Mesendoderm (in vitro differentiated cells): Measurements from ENCODE around the gene DRD3.

ENCODE experiments used
- DNase-seq: peaks from one replicate; pipeline ENCODE4 v3.0.0; 2013
- H2AK5ac ChIP-seq: 2 replicates; pipeline ENCODE4 v1.6.1; 2013; ENCODE audit warnings: low read length, inconsistent platforms
- H2BK120ac ChIP-seq: 2 replicates; pipeline ENCODE4 v1.6.1; 2013; ENCODE audit warnings: low read depth, mild to moderate bottlenecking, low read length, moderate library complexity, mixed read lengths
- H2BK15ac ChIP-seq: replicated peaks from 2 replicates; pipeline ENCODE4 v1.6.1; 2013; ENCODE audit warnings: low read depth, mild to moderate bottlenecking, moderate library complexity
- H2BK5ac ChIP-seq: 2 replicates; pipeline ENCODE4 v1.6.1; 2013; ENCODE audit warnings: low read length, inconsistent platforms
- H3K18ac ChIP-seq: 2 replicates; pipeline ENCODE4 v1.6.1; 2013; ENCODE audit warnings: mild to moderate bottlenecking, low read length, mixed read lengths
- H3K23ac ChIP-seq: one replicate; pipeline ENCODE4 v1.6.1; 2013; ENCODE audit warnings: low read length
- H3K27ac ChIP-seq: 2 replicates; pipeline ENCODE4 v1.5.1; 2013; ENCODE audit warnings: low read depth, mild to moderate bottlenecking, inconsistent platforms, low read length, moderate library complexity
- H3K27me3 ChIP-seq: 2 replicates; pipeline ENCODE4 v1.6.1; 2013; ENCODE audit warnings: low read length, control low read depth, mild to moderate bottlenecking, inconsistent platforms; ENCODE audit not compliant: insufficient read depth, poor library complexity
- H3K36me3 ChIP-seq: 2 replicates; pipeline ENCODE4 v1.6.1; 2013; ENCODE audit warnings: low read length, inconsistent platforms; ENCODE audit not compliant: control insufficient read depth, insufficient read depth
- H3K4ac ChIP-seq: one replicate; pipeline ENCODE4 v1.6.1; 2013; ENCODE audit warnings: low read depth, mild to moderate bottlenecking, low read length, moderate library complexity
- H3K4me1 ChIP-seq: 2 replicates; pipeline ENCODE4 v1.6.1; 2013; ENCODE audit warnings: low read depth, low read length, inconsistent platforms; ENCODE audit not compliant: control insufficient read depth
- H3K4me2 ChIP-seq: 2 replicates; pipeline ENCODE4 v1.6.1; 2013; ENCODE audit warnings: low read length
- H3K4me3 ChIP-seq: 2 replicates; pipeline ENCODE4 v1.5.1; 2013; ENCODE audit warnings: mild to moderate bottlenecking, low read length
- H3K56ac ChIP-seq: one replicate; pipeline ENCODE4 v1.6.1; 2013; ENCODE audit warnings: low read length
- H3K79me1 ChIP-seq: 2 replicates; pipeline ENCODE4 v1.6.1; 2013; ENCODE audit warnings: low read length, inconsistent platforms
- H3K79me2 ChIP-seq: 2 replicates; pipeline ENCODE4 v1.6.1; 2013; ENCODE audit warnings: mild to moderate bottlenecking, low read length; ENCODE audit not compliant: control insufficient read depth, insufficient read depth
- H3K9ac ChIP-seq: 2 replicates; pipeline ENCODE4 v1.6.1; 2013; ENCODE audit warnings: low read length, inconsistent platforms
- H4K5ac ChIP-seq: one replicate; pipeline ENCODE4 v1.6.1; 2013; ENCODE audit warnings: low read length
- H4K8ac ChIP-seq: one replicate; pipeline ENCODE4 v1.6.1; 2013; ENCODE audit warnings: low read depth, mild to moderate bottlenecking, control low read depth, low read length, moderate library complexity
- WGBS: extraction: QIAGEN DNeasy Blood & Tissue Kit; methylation state at CpG from one replicate; pipeline ENCODE4 v1.1.7; 2013; ENCODE audit warnings: low lambda C conversion rate, missing lambda C conversion rate; ENCODE audit not compliant: insufficient coverage; ENCODE audit errors: extremely low coverage; 5-methylcytosine and 5-hydroxymethylcytosine counted together

DRD3 gene

DNA sequence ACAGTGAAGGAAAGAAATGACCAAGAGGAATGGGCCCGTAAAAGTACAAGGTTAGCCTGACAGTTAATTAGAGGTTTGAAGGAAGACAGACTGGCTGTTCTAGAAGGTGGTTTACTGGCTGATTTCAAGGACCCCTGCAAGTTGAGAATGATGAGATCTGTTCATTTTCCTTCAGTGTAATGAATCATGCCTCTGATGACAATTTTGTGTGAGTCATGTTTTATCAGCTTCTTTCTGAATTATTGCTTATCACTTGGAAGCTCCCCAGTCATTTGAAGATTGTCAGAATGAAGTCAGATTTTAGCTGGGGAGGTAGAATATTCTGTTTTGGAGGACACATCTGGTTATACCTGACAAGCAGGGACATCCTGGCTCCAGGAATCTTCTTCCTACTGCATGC is 50.6 kb downstream of the DRD3 start:
- H3K27ac ChIP-seq: no peak overlapping the region
- no CpG with 5 or more reads among the region's 1 CpG for WGBS
- no peak for DNase-seq

DNA sequence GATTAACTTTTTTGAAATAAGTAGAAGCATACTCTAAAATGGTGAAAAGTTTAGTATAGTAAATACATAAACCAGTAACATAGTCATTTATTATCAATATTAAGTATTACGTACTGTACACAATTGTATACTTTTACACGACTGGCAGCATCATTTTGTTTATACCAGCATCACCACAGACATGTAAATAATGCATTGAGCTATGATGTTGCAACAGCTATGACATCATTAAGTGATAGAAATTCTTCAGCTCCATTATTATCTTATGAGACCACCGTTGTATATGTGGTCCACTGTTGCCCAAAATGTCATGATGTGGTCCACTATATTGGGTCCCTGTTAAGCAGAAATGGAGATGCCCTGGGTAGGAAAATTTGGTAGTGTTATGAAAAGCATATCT is 51.3 kb downstream of the DRD3 start:
- Histone ChIP-seq H3K56ac (no peak overlapping the region), H4K5ac (no peak overlapping the region), H3K4me1 (no peaks in the 10 kb centered on the region), H2BK15ac (no peak overlapping the region), H3K27ac (no peak overlapping the region), H3K4me3 (no peak overlapping the region), H3K4ac (no peak overlapping the region), H3K23ac (no peak overlapping the region), H3K79me1 (no peaks in the 10 kb centered on the region), H3K4me2 (no peak overlapping the region), H3K36me3 (no peaks in the 10 kb centered on the region), H2BK5ac (no peak overlapping the region), H2AK5ac (no peak overlapping the region), H3K79me2 (no peaks in the 10 kb centered on the region), H3K27me3 (no peaks in the 10 kb centered on the region), H3K9ac (no peak overlapping the region), H4K8ac (no peak overlapping the region), H3K18ac (no peak overlapping the region), H2BK120ac (no peak overlapping the region)
- no peak for DNase-seq
- WGBS: no CpG with 5 or more reads among the region's 3 CpGs

More for the DNA sequence above, 50.6 kb downstream of the DRD3 start:
- H3K4me2 ChIP-seq: no peak overlapping the region
- H2BK15ac ChIP-seq: no peak overlapping the region
- no peak overlapping the region for H3K56ac ChIP-seq
- H3K9ac ChIP-seq: no peak overlapping the region
- no peak overlapping the region for H2BK5ac ChIP-seq
- H2BK120ac ChIP-seq: no peak overlapping the region
- H3K27me3 ChIP-seq: no peaks in the 10 kb centered on the region
- no peak overlapping the region for H3K18ac ChIP-seq
- no peaks in the 10 kb centered on the region for H3K36me3 ChIP-seq
- H3K79me1 ChIP-seq: no peaks in the 10 kb centered on the region
- no peak overlapping the region for H3K4ac ChIP-seq
- no peak overlapping the region for H4K8ac ChIP-seq
- no peak overlapping the region for H3K4me3 ChIP-seq
- H2AK5ac ChIP-seq: no peak overlapping the region
- H4K5ac ChIP-seq: no peak overlapping the region
- no peaks in the 10 kb centered on the region for H3K79me2 ChIP-seq
- no peak overlapping the region for H3K23ac ChIP-seq
- H3K4me1 ChIP-seq: no peaks in the 10 kb centered on the region

DNA sequence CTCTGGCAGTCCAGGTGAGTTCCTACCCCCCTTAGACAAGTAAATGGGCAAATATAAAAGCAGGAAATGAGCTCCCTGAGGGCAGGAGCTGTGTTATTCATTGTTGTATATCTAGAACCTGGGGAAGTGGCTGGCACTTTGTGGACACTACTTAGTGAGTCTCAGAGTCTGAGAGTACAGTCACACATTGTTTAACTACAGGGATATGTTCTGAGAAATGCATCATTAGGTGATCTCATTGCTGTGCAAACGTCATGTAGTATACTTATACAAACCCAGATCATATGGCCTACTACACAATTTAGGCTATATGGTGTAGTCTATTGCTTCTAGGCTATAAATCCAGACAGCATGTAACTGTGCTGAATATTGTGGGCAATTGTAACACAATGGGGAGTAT is 52.4 kb downstream of the DRD3 start:
- Histone ChIP-seq H3K4me3 (no peak overlapping the region), H4K5ac (no peak overlapping the region), H3K56ac (no peak overlapping the region), H3K9ac (no peak overlapping the region), H3K4ac (no peak overlapping the region), H4K8ac (no peak overlapping the region), H3K36me3 (no peaks in the 10 kb centered on the region), H3K23ac (no peak overlapping the region), H3K18ac (no peak overlapping the region), H3K27me3 (no peaks in the 10 kb centered on the region), H3K79me1 (no peaks in the 10 kb centered on the region), H3K79me2 (no peaks in the 10 kb centered on the region), H3K4me1 (no peaks in the 10 kb centered on the region), H3K27ac (no peak overlapping the region), H2BK120ac (no peak overlapping the region), H3K4me2 (no peak overlapping the region), H2BK5ac (no peak overlapping the region), H2AK5ac (no peak overlapping the region), H2BK15ac (no peak overlapping the region)
- DNase-seq: no peak
- no CpG with 5 or more reads among the region's 1 CpG for WGBS

DNA sequence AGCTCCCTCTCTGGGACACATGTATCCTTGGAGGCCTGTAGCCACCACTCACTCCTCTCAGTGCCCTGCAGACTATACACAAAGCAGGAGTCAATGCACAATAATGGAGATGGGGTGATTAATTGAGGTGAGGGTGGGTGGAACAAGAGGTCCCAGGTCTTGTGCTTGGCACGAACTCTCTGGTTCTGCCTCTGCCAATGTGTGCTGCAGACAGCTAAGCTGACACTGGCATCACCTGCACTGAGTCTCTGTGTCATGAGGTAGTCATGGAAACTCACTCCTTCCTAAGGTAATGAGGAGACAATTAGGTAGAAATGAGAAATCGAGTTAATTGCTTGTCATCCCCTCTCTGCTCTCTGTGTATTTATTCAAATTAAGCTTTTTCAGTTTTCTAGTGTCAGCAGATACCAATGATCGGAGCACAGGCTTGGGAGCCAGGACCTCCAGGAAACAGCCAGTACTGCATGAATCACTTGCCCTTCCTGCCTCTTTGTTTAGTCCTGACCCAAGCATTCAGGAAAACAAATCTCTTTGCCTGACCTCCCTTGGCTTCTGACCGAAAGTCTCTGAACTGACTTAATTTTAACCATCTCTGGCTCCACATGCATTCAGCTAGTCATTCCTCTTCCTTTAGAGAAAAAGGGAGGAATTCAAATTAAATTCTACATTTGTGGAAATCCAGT is 56.7 kb downstream of the DRD3 start:
- Histone ChIP-seq H2BK120ac (no peak overlapping the region), H2BK5ac (no peak overlapping the region), H3K18ac (no peak overlapping the region), H3K4me1 (no peaks in the 10 kb centered on the region), H3K9ac (no peak overlapping the region), H2BK15ac (no peak overlapping the region), H3K27ac (no peak overlapping the region), H3K36me3 (no peaks in the 10 kb centered on the region), H3K79me2 (no peaks in the 10 kb centered on the region), H3K56ac (no peak overlapping the region), H3K4me2 (no peak overlapping the region), H4K8ac (no peak overlapping the region), H3K4me3 (no peak overlapping the region), H3K23ac (no peak overlapping the region), H3K79me1 (no peaks in the 10 kb centered on the region), H3K4ac (no peak overlapping the region), H2AK5ac (no peak overlapping the region), H3K27me3 (no peaks in the 10 kb centered on the region), H4K5ac (no peak overlapping the region)
- no peak for DNase-seq
- no CpG with 5 or more reads among the region's 4 CpGs for WGBS

DNA sequence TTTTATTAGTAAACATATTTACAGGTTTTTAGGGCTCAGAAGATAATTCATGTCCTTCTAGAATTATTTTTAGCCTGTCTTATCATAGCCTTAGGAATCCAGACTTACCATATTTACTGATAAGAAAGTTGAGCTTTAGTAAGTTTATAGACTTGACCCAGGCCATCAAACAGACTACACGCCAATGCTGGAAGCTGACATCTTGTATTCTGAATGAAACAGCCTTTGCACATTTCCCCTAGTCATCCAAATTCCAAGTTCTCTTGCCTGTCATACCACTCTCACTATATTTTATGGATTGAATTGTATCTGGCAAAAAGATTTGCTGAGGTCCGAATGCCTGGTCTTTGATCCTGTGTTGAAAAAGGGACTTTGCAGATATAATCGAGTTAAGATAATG is 58.6 kb downstream of the DRD3 start:
- no peak overlapping the region for H2AK5ac ChIP-seq
- H3K79me2 ChIP-seq: no peaks in the 10 kb centered on the region
- no peak for DNase-seq

DNA sequence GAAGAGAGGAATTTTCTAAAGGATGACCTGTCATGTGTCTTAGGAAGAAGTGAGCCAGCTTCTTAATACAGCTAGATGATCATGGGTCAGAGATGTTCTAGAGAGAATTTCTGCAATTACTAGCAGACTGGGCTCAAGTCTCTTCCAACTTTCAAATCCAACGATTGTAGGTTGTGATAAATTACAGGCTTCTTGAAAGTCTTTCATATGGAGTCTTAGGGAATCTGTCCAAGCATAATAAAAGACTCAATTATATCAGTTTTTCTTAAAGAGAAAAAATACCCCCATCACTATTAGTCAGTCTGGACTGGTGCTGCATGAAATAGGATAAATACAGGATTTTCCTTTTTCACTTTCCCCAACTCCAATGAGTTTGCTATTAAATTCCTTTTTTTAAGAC is 59.1 kb downstream of the DRD3 start:
- H3K4me2 ChIP-seq: no peak overlapping the region
- no peak overlapping the region for H3K56ac ChIP-seq
- no peak overlapping the region for H3K9ac ChIP-seq
- H3K27me3 ChIP-seq: no peaks in the 10 kb centered on the region
- no peak for DNase-seq
- H3K18ac ChIP-seq: no peak overlapping the region
- H2BK120ac ChIP-seq: no peak overlapping the region
- no peak overlapping the region for H3K23ac ChIP-seq
- H4K5ac ChIP-seq: no peak overlapping the region
- H3K79me1 ChIP-seq: no peaks in the 10 kb centered on the region
- no peak overlapping the region for H2BK5ac ChIP-seq
- H2AK5ac ChIP-seq: no peak overlapping the region
- no peak overlapping the region for H4K8ac ChIP-seq
- H3K4me1 ChIP-seq: no peaks in the 10 kb centered on the region
- H3K4ac ChIP-seq: no peak overlapping the region
- no peak overlapping the region for H2BK15ac ChIP-seq
- no peak overlapping the region for H3K4me3 ChIP-seq
- no peak overlapping the region for H3K27ac ChIP-seq
- no CpG with 5 or more reads among the region's 1 CpG for WGBS
- no peaks in the 10 kb centered on the region for H3K79me2 ChIP-seq
- no peaks in the 10 kb centered on the region for H3K36me3 ChIP-seq

More for the DNA sequence above, 58.6 kb downstream of the DRD3 start:
- H2BK15ac ChIP-seq: no peak overlapping the region
- no peak overlapping the region for H2BK120ac ChIP-seq
- no peak overlapping the region for H3K4ac ChIP-seq
- no peak overlapping the region for H4K5ac ChIP-seq
- H3K79me1 ChIP-seq: no peaks in the 10 kb centered on the region
- no peak overlapping the region for H2BK5ac ChIP-seq
- H3K27ac ChIP-seq: no peak overlapping the region
- H3K4me3 ChIP-seq: no peak overlapping the region
- no peak overlapping the region for H3K56ac ChIP-seq
- no peak overlapping the region for H4K8ac ChIP-seq
- no peaks in the 10 kb centered on the region for H3K27me3 ChIP-seq
- H3K18ac ChIP-seq: no peak overlapping the region
- WGBS: no CpG with 5 or more reads among the region's 3 CpGs
- no peak overlapping the region for H3K9ac ChIP-seq
- no peaks in the 10 kb centered on the region for H3K4me1 ChIP-seq
- H3K36me3 ChIP-seq: no peaks in the 10 kb centered on the region
- no peak overlapping the region for H3K4me2 ChIP-seq
- no peak overlapping the region for H3K23ac ChIP-seq
